Measurements from ENCODE around the gene LIM2.

DNA sequence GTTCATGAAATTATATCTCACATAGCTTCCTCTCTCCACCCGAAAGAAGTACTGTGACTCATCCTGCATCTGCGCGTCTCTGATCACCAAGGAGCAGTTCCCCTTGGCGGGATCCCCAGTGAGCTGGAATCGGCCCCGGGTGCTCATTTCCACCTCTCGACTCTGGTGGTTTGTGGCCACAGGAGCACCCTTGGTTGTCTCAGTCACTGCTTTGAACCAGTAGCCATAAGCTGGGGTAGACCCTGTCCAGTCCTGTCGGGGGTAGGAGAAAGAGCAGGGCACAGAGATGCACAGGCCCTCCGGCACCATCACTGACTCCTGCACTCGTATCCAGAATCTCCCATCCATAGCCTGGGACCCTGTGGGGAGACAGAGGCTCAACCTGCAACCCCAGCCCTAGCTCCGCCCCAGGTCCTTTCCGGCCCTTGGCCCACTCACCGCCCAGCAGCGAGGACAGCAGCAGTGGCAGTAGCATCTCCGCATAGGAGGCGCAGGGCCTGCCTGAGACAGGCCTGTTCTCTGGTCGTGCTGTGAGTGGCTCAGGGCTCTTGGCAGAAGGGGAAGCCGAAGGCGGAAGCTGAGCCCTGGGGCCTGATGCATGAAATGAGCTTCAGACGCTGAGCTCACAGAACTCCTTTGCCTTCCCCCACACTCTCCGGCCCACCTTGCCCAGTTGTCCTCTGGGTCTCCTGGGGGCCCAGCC lies 29.5 kb upstream of the LIM2 start, which contains the start of gene SIGLEC10:
- TF ChIP-seq, protein P1, sequence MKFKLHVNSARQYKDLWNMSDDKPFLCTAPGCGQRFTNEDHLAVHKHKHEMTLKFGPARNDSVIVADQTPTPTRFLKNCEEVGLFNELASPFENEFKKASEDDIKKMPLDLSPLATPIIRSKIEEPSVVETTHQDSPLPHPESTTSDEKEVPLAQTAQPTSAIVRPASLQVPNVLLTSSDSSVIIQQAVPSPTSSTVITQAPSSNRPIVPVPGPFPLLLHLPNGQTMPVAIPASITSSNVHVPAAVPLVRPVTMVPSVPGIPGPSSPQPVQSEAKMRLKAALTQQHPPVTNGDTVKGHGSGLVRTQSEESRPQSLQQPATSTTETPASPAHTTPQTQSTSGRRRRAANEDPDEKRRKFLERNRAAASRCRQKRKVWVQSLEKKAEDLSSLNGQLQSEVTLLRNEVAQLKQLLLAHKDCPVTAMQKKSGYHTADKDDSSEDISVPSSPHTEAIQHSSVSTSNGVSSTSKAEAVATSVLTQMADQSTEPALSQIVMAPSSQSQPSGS (IDR thresholded peaks at IDR 0.05; ENCODE audit: low read length), result no peak
- no peak for TF ChIP-seq ASH2L (IDR thresholded peaks at IDR 0.05; ENCODE audit: low read length)

Data from H1 (cell line).